GM18858 (cell line): ENCODE results near the gene TOLLIP.

Experiments
- ATAC-seq: cut with Tn5 transposase; IDR thresholded peaks from one replicate; pipeline ENCODE4 v1.9.1; 2021; ENCODE audit not compliant: unreplicated experiment

The TOLLIP gene

DNA sequence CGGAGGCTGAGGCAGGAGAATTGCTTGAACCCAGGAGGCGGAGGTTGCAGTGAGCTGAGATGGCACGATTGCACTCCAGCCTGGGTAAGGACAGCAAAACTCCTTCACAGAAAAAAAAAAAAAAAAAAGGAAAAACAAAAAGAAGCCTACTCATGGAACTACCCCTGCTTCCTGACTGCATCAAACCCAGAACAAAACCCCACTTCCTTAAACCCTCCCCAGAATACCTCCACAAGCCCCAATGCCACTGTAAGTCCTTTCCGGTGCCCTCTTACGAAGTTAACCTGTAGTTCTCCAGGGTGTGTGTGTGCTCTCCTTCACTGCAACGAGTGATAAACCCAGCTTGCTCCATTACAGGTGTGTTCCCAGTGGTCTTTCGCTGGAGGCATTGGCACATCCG, 8.6 kb upstream of the TOLLIP start:
- no peak for ATAC-seq

DNA sequence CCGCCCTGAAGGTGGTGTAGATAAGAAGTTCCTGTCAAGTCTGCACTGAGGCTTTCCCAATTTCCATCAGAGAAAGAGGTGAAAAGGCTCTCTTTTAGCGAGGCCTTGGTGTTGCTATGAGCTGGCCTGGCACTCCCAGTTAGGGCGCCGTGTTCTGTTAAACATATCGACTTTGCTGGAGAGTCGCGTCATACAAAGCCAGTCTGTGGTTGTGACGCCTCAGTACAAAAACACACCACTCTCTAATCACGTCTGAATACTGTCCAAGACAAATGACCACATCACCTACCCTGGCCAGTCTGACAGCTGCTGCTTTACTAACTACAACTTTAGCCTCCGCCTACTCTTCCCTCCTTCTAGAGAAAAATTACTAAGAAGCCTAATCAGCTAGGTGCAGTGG, 8.0 kb upstream of the TOLLIP start:
- ATAC-seq, result no peak

- ATAC-seq, result no peak
Measured at GRCh38 chr11:1310772-1311468, 1.5 kb upstream of the TOLLIP start.

GRCh38 chr11:1310318-1310687, 871 bp upstream of the TOLLIP start:
- no peak for ATAC-seq

DNA sequence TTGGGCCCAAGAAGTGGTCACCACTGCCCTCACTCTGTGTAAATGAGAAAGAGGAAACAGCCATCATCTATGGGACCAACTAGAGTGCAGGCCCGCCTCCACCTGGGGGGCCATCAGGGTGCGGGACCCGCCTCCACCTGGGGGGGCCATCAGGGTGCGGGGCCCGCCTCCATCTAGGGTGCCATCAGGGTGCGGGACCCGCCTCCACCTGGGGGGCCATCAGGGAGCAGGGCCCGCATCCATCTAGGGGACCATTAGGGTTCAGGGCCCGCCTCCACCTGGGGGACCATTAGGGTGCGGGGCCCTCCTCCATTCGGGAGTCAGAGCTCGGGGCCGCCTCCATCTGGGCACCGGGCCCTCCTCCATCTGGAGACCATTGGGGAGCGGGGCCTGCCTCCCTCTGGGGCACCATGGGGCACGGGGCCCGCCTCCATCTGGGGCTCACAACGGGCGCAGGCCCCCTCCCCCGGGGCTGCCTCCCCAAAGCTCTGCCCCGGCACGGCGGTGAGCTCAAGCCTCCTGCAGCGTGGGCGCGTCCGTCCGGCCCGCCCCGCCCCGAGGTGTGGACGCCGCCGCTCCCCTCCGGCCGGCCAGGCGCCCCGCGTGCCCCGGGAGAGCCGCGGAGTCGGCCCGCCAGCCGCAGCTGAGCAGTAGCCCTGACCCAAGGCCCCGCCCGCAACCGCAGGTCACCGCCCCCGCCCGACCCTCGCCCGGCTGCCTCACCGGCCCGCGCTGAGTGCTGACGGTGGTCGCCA, 512 bp downstream of the TOLLIP start:
- ATAC-seq, result peak; percentile 22

GRCh38 chr11:1307998-1308742, 1.3 kb downstream of the TOLLIP start:
- ATAC-seq, result no peak

- ATAC-seq, result no peak
Measured at GRCh38 chr11:1307163-1307870, 2.1 kb downstream of the TOLLIP start.

- ATAC-seq, result no peak
Measured at GRCh38 chr11:1306186-1307162, 3.0 kb downstream of the TOLLIP start.

- ATAC-seq, result no peak
Measured at GRCh38 chr11:1305501-1306056, 3.9 kb downstream of the TOLLIP start.

GRCh38 chr11:1305063-1305495, 4.4 kb downstream of the TOLLIP start:
- no peak for ATAC-seq

GRCh38 chr11:1304380-1304779, 5.1 kb downstream of the TOLLIP start:
- ATAC-seq, result no peak

DNA sequence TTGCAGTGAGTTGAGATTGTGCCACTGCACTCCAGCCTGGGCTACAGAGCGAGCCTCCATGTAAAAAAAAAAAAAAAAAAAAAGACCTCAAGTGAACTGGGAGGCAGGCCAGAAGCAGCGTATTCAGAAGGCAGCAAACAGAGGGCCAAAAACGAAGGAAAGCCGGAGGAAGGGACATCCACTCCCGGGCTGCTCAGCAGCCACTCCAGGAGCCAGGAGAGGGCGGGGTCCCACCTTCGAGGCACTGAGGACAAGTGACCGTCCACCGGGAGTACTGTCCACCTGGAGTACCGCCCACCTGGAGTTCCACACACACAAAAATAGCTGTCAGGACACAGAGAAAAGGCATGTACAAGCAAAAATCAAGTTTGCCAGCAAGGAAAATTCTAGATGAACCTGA, 5.5 kb downstream of the TOLLIP start:
- ATAC-seq, result no peak

- no peak for ATAC-seq
Measured at GRCh38 chr11:1303126-1303821, 6.2 kb downstream of the TOLLIP start.

DNA sequence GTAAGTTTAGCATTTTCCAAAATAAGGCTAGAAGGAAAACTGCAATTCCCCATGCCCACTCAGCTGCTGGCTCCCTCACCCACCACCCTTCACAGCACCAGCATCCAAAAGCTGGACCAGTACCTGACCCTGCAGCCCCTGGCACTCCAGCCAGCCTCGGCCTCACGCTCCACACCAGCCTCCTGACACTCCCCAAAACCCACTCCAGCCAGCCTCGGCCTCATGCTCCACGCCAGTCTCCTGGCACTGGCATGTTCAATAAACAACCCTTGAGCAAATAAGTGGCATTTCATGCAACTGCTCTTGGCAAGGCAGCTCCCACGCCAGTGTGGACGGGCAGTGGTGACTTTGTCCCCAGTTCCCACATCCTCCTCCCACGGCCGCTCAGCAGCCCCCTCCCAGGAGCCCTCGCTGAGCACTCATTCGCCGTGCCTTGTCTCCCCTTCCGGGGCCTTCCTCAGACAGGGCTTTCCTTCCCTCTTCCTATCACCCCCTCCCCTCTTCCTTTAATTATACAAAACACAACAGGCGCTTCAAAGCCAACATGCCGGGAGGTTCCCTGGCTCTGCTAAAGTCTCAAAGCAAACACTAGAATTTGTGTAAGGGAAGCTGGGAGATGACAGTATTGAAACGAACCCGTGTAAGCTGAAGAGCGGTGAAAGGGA, 6.8 kb downstream of the TOLLIP start:
- ATAC-seq, result no peak

- ATAC-seq, result no peak
Measured at GRCh38 chr11:1302041-1302460, 7.4 kb downstream of the TOLLIP start.

GRCh38 chr11:1301220-1302000, 8.0 kb downstream of the TOLLIP start:
- no peak for ATAC-seq

DNA sequence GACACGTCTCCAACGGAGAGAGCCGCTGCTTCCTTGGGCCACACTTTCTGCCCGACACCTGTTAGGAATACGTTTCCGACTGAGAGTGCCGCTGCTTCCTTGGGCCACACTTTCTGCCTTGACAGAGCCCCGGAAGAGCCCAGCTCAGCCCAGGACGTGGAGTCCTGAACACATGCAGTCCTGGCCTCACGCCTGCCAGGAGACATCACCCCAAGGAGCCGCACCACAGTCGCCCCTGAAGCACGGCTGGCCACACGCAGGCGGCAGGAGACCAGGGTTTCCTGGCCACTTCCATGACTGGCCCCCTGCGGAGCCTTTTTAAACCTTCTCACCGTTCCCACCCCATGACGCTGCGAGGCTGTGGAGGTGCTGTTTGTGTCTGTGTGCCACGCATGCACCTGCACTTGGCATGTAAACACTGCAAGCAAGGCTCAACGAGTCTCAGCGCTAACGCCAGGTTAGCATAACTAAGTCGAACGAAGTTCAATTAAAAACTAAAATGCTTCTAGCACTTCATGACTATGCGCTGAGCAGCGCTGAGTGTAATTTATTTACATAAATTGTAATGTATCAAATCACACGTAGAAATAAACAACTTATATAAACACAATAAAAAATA, 8.8 kb downstream of the TOLLIP start:
- ATAC-seq, result no peak
